Right ventricle myocardium inferior (tissue), 1 donor: ENCODE measurements around the gene HSD3B2. TPM values are rescaled to one million over a fixed set of nuclear protein-coding genes. Genes with fewer than 3 reads are reported as not detected.

Source experiments
- total RNA-seq: library from RNA; stranded (reverse); fragmentation: NEBNext Ultra II Directional; extraction: Animal tissue kit (Norgen Biotek cat#: 25700); gene quantifications from one replicate; pipeline ENCODE4 v1.2.1, GENCODE V29; 2021
- donor health status: DM: no; HTN: yes; CAD: no; lungs with severe emphysema.

The HSD3B2 gene
- total RNA-seq, 1 donor from 2014 or later, result not detected

Other genes starting within 250 kb of the HSD3B2 start
- not detected for gene HAO2, start 46.4 kb upstream of the HSD3B2 start, total RNA-seq
- gene HSD3B1, start 92.1 kb downstream of the HSD3B2 start, total RNA-seq, result not detected
- gene ZNF697, start 233.1 kb downstream of the HSD3B2 start, total RNA-seq, result 8.8 TPM